Stimulated activated effector memory CD8-positive, alpha-beta T cell treated with anti-CD3 and anti-CD28 coated beads, Interleukin-12 subunit alpha, Interleukin-12 subunit beta, amount 100 ng/mL, for 72 hours (primary cell): ENCODE data around the gene SMCO2.

Experiments used
- ATAC-seq: fragments of 150-1000 bp; cut with Tn5 transposase; 2 replicates; pipeline ENCODE4 v1.10.0; 2021
- DNase-seq, 2 donors: peaks; one replicate each; pipeline ENCODE4 v3.0.0; 2021 to 2022; ENCODE audit warnings: low spot score in 2 of 2
- H3K27ac Mint-ChIP-seq: one replicate; pipeline ENCODE4 v1.8.0; 2022; ENCODE audit warnings: mild to moderate bottlenecking, mixed read lengths
- H3K36me3 Mint-ChIP-seq: one replicate; pipeline ENCODE4 v1.8.0; 2022; ENCODE audit warnings: mild to moderate bottlenecking, mixed read lengths
- H3K4me1 Mint-ChIP-seq: one replicate; pipeline ENCODE4 v1.8.0; 2022; ENCODE audit warnings: mixed read lengths
- H3K4me3 Mint-ChIP-seq: one replicate; pipeline ENCODE4 v1.8.0; 2022; ENCODE audit warnings: mild to moderate bottlenecking, mixed read lengths
- H3K9me3 Mint-ChIP-seq: one replicate; pipeline ENCODE4 v1.8.0; 2022; ENCODE audit warnings: mixed read lengths

SMCO2 gene

DNA sequence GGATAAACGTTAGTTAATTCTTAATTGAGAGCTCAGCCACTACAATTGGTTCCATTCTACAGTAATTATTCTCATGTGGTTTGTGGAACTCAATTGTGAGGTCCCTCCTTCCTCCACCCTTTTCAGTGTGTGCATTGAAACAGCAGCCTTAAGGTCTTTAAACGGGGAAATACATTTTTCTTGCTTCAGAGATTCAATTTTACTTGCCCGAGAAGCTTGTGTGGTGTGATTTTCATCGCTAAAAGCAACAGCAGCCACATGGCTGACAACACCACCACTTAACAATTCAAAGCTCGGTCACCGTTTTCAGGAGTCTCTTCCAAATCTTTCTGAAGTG lies 76.7 kb downstream of the SMCO2 start:
- H3K27ac Mint-ChIP-seq, result peak overlapping the region; percentile 89
- no peaks in the 10 kb centered on the region for H3K36me3 Mint-ChIP-seq
- no peak for DNase-seq
- peak overlapping the region; percentile 91 for H3K4me3 Mint-ChIP-seq
- no peaks in the 10 kb centered on the region for H3K9me3 Mint-ChIP-seq
- peak; percentile 1 for ATAC-seq
- H3K4me1 Mint-ChIP-seq, result peaks cover 19% of the 10 kb centered on the region

DNA sequence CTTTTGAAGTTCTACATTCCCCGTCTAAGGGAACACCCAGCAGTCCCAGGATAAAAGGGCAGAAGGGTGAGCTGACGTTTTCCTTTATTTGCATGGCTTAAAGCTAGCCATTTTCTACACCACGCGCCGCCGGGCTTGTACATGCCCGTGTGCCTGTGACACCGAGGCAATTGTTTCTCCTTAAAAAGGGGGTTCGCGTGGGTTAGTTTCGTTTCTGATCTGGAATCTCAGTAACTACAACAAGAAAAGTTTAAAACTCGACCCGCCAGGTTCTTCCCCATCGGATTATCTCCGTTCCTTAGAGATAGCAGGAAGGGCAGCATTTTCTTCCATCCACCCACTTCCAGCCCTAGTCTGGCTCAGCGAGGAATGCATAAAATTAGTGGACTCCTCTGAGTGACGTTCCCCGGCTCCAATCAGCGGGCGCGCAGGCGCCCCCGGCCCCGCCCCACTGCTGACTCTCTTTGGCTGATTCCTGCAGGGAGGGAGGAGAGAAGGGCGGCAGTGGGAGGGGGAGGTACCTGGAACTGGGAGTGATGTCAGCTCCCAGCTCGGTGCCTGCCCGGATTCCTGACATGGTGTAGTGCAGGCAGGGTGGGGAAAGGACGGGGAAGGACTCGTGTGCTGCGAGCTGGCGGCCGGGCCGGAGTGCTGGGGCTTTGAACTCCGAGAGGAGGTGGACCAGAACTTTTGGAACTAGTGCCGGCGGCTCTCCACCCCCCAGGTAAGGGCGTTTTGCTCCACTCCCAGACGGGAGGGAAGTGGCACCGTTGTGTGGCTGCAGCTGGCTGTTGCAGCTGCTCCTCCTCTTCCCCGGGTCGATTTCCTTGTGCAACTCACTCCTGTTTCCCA lies 77.3 kb downstream of the SMCO2 start, which contains the start of gene PPFIBP1:
PPFIBP1 (plus strand) TSS at position 565 of the 852 bp plus-strand sequence. CDS start 109,191 bp downstream, outside the sequence.
- H3K27ac Mint-ChIP-seq, result peak within 1 kb of the TSS; percentile 89
- no peaks in the 10 kb centered on the region for H3K9me3 Mint-ChIP-seq
- DNase-seq, result peak; percentile 77 to 92
- H3K4me1 Mint-ChIP-seq, result peaks cover 19% of the 10 kb centered on the region
- no peaks in the 10 kb centered on the region for H3K36me3 Mint-ChIP-seq
- ATAC-seq, result peak; percentile 98
- H3K4me3 Mint-ChIP-seq, result peak within 1 kb of the TSS; percentile 91

DNA sequence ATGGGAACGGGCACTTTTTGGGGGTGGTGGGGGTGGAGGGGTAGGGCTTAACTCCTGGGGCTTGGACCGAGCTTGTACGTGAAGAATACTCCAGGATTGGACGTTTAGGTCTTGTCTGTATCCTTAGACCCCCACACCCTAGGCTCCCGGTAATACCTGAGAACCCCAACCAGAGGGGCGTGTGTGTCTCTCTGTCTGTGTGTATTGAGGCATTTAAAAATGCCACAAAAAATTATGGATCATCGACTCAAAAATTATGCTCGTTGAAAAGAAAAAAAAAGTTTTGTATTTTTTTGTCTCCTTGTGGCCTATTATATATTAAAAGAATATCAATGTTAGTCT lies 77.9 kb downstream of the SMCO2 start:
- DNase-seq (no peak), ATAC-seq (no peak)
- Mint-ChIP-seq H3K27ac (no peak overlapping the region), H3K36me3 (no peaks in the 10 kb centered on the region), H3K4me1 (peaks cover 19% of the 10 kb centered on the region), H3K4me3 (peak overlapping the region; percentile 91), H3K9me3 (no peaks in the 10 kb centered on the region)

DNA sequence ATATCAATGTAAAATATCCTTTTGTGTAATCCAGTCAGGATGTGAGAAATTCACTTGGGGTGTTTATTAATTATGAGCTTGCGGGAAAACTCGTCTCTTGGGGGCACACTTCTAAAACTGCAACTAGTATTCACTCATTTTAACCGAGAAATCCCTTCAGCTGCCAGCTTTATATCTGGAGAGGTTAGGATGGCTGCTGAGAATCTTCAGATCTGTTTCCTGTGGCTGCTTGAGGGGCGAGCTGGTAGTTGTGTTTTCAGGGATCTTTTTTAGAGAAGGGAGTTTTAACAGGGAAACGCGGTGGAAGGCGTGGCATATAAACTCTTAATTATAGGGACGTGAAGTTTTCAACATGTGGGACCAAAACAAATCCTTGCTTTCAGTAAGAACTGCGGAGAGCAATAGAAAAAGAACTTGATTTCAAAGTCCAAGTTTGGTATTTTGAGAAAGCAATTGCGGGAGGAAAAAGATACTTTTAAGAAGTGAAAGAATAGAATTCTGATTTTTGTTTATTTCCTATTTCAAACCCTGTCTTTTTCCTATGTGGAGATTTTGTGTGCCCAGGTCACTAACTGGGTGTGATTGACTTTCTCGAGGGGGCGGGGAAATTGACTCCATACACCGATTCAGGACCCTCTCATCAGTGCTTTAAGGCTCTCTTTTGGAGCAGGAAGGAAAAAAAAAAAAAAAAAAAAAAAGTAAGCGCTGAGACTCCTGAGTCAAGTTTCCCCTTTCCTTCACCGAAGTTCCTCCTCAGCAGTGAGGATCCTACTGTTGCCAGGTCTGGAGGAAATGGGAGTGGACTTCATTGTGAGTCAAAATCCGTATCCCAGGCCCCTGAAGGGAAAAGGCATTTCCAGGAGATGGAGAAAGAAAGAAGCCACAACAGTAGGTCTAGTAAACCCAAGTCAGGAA lies 78.6 kb downstream of the SMCO2 start:
- peaks cover 19% of the 10 kb centered on the region for H3K4me1 Mint-ChIP-seq
- H3K36me3 Mint-ChIP-seq, result no peaks in the 10 kb centered on the region
- peak overlapping the region; percentile 91 for H3K4me3 Mint-ChIP-seq
- no peak overlapping the region for H3K27ac Mint-ChIP-seq
- H3K9me3 Mint-ChIP-seq, result no peaks in the 10 kb centered on the region
- no peak for ATAC-seq
- DNase-seq, result no peak

DNA sequence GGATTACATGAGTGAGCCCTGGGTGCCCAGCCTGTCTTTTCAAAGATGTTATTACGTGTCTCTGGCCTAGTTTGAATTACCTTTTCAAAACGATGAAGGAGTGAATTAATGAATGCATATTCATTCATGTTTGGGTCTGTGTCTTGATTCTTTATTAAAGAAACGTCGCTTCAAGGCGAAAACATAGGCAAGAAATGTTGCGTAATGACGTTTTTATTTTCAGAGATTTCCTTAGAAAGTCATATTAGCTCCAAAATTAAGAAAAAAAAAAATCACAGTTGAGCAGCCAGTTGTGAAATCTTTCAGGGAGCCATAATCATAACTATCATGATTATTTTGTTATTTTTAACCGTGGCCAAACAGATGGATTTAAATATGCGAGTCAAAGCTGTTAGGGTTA lies 81.0 kb downstream of the SMCO2 start:
- no peaks in the 10 kb centered on the region for H3K9me3 Mint-ChIP-seq
- H3K4me3 Mint-ChIP-seq, result no peak overlapping the region
- DNase-seq (no peak), ATAC-seq (no peak)
- H3K27ac Mint-ChIP-seq, result no peak overlapping the region
- no peaks in the 10 kb centered on the region for H3K36me3 Mint-ChIP-seq
- H3K4me1 Mint-ChIP-seq, result peaks cover 19% of the 10 kb centered on the region

DNA sequence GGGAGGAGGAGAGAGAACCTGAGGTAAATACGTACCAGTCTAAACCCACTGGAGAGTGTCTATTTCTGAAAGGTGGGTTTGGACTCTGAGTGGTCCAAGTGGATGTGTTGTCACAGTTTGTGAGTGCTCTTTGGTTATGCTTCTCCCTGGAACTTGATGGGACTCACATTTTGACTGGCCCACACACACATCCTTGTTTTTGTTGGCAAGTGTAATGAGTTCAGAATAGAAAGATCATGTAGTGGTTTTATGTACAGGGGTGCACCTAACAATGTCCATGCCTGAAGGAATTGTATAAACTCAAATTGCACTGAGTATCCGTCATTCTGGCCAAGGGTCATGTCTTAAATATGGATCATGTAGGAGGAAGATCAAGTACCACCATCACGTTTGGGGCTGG lies 82.3 kb downstream of the SMCO2 start:
- H3K36me3 Mint-ChIP-seq, result no peaks in the 10 kb centered on the region
- peaks cover 17% of the 10 kb centered on the region for H3K4me1 Mint-ChIP-seq
- ATAC-seq (no peak), DNase-seq (no peak)
- no peaks in the 10 kb centered on the region for H3K9me3 Mint-ChIP-seq
- no peak overlapping the region for H3K27ac Mint-ChIP-seq
- no peak overlapping the region for H3K4me3 Mint-ChIP-seq

DNA sequence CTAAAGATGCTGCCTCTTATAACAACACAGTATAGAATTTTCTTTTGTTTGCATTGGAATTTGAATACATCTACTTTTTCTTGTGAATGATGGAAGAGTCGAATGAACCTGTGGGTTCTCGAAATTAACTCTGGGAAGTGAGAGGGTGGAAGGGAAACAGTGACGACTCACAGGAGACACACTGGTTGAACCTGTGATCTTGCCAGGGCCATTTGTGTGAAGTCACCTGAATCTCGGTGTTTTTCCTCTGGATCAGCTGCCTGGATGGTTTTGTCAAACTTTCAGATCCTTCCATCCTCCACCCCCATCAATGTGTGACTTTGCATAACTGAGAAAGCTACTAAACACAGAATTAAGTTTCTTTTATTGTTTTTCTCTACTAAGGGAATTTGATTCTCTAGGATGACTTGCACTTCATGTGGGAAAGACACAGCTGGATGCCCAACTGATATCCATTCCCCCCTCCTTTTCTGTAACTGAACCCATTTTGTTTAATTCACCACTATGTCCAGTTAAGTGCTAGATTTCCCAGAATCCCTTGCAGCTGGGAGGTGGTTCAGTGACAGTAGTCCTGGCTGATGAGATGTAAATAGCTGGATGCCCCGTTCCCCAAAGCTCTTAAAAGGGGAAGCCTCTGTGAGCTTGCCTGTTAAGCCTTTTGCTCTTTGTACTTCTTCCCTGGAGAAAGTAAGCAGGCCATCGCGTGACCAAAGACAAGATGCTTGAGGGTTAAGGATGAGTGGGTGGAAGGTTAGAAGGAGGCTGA lies 83.8 kb downstream of the SMCO2 start:
- Mint-ChIP-seq H3K9me3 (no peaks in the 10 kb centered on the region), H3K4me3 (no peak overlapping the region), H3K27ac (no peak overlapping the region), H3K4me1 (peaks cover 17% of the 10 kb centered on the region), H3K36me3 (no peaks in the 10 kb centered on the region)
- DNase-seq, result no peak
- no peak for ATAC-seq

DNA sequence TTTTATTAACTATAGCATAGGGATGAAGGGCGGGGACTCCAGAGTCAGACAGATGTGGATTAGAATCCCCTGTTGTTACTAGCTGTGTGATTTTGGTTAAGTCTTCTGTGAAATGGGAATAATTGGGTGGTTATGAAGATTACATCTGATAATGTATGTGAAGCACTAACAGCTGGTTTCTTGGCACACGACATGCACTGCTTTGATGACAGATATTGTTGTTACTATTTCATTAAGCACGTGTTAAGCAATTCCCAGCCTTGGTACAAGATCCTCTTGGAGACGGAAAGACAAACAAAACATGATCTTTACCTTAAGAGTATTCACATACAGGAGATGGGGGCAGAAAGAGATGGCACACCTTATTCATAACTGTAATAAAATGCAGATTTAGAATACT lies 85.4 kb downstream of the SMCO2 start:
- no peak for DNase-seq
- Mint-ChIP-seq H3K27ac (no peak overlapping the region), H3K4me1 (peaks cover 17% of the 10 kb centered on the region), H3K9me3 (no peaks in the 10 kb centered on the region), H3K36me3 (no peaks in the 10 kb centered on the region), H3K4me3 (no peak overlapping the region)
- ATAC-seq, result no peak

DNA sequence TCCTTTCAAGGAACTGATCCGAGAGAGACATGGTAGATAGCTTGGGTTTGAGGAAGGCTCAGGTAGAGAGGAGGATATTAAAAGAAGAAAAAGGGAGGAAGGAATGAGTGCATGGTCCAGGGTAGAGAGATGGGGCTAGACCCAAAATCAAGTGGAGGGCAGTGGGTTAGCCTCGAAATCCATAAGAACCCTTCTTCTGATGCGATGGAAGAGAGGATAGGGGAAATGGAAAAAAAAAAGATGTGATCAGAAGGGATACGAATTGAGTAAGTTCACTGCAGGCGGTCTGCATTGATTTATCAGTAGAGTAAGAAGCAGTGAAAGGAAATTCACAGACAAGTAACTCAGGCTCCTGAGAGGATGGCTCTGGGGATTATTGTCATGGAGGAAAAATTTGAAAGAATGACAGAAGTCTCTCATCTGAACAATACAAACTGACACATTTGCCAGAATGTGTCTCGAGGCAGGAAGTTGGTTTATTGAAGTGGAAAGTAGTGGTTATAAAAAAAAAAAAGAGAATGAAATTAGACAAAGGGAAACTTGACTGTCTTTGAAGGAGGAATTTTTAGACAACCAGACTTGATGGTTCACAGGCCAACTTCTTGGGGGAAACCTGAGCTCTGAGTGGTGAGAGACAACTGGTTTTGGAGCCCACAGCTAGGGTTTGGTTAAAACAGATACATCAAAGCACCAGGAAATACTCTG lies 87.7 kb downstream of the SMCO2 start:
- H3K9me3 Mint-ChIP-seq, result no peaks in the 10 kb centered on the region
- H3K36me3 Mint-ChIP-seq, result no peaks in the 10 kb centered on the region
- no peak overlapping the region for H3K27ac Mint-ChIP-seq
- no peak overlapping the region for H3K4me3 Mint-ChIP-seq
- DNase-seq (no peak), ATAC-seq (peak; percentile 81)
- H3K4me1 Mint-ChIP-seq, result peaks cover 17% of the 10 kb centered on the region

DNA sequence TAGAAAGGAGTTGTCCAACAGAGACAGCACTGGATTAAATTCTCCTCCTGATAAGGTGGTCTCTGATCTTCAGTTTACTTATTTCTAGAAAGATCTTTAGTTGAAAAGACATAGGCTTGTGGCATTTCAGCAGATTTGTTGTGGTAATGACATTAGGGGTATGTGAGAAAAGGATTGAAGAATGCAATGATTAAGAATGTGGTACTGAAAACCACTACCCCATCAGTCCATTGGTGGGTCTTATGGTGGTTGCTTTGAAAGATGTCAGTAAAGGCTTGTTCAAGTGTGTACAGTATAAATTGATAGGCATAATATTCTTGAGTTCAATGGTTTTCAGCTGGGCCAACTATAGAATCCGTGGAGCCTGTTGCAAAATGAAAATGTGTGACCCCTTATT lies 88.2 kb downstream of the SMCO2 start:
- Mint-ChIP-seq H3K4me3 (no peak overlapping the region), H3K4me1 (peaks cover 17% of the 10 kb centered on the region), H3K9me3 (no peaks in the 10 kb centered on the region), H3K36me3 (no peaks in the 10 kb centered on the region), H3K27ac (no peak overlapping the region)
- DNase-seq, result no peak
- peak; percentile 80 for ATAC-seq

DNA sequence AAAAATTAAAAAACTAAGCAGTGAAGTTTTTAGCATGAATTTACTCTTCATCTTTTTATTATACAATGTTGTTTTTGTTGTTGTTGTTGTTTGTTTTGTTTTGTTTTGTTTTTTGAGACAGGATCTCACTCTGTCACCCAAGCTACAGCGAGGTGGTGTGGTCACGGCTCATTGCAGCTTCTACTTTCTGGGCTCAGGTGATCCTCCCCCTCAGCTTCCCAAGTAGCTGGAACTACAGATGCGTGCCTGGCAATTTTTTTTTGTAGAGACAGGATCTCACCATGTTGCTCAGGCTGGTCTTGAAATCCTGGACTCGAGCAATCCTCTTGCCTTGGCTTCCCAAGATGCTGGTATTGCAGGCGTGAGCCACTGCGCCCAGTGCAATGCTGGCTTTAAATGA lies 88.8 kb downstream of the SMCO2 start:
- peaks cover 17% of the 10 kb centered on the region for H3K4me1 Mint-ChIP-seq
- no peaks in the 10 kb centered on the region for H3K9me3 Mint-ChIP-seq
- H3K27ac Mint-ChIP-seq, result no peak overlapping the region

DNA sequence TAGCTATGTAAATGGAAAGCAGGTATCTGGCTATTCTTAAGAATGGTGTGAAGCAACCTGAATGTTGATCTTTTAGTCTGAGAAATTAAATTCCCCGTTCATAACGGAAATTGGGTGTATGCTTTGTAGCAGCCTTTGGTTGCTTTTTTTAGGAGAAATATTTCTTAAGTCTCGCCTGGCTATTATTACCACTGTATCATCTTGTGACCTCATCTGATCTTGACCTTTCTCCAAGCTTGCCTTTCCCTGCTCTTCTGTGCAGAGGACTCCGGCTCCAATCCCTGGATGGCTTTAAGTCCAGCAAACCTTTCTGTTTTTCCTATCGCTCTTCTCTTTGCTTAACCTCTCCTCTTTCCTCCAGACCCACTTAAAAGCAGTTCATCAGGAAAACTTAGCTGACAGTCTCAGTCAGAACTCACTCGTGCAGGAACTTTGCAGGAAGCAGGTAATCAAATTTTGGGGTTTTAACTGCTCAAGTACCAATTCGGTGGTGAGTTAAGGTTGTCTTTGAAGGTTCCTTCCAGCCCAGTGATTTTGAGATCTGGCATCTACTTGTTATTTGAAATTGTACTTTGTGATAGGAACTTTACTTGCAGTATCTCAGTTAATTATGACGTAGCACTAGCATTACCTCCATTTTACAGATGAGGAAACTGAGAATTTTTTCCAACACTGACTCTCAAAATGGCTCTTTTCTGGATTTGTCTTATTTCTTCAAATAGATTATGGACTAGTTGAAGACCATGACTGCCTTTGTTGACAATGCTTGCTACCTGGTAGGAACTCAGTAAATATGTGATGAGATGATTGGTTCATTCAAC lies 91.5 kb downstream of the SMCO2 start:
- Mint-ChIP-seq H3K9me3 (no peaks in the 10 kb centered on the region), H3K4me1 (peaks cover 17% of the 10 kb centered on the region), H3K27ac (no peak overlapping the region), H3K4me3 (no peak overlapping the region), H3K36me3 (no peaks in the 10 kb centered on the region)
- ATAC-seq (no peak), DNase-seq (no peak)

More for the DNA sequence above, 88.8 kb downstream of the SMCO2 start:
- Mint-ChIP-seq H3K4me3 (no peak overlapping the region), H3K36me3 (no peaks in the 10 kb centered on the region)
- ATAC-seq (no peak), DNase-seq (no peak)

DNA sequence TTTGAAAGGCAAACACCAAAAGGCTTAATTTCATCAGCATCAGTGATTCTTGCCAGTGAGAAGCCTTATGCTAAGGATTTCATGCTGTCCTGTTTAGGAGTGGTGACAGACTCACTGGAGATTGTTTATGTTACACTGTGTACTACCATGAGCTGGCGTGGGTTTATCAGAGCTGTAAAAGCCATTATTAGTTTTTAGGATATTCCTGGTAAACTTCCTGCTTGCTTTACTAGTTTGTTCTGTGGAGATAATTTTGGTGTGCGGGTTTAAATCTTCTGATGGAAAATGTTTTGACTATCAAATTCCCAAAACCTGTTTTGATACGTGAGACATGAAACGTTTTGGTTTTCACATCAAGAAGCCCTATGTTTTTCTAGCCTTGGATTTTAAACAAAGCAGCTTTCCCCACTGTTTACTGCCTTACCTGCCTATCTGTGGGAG lies 92.7 kb downstream of the SMCO2 start:
- Mint-ChIP-seq H3K27ac (no peak overlapping the region), H3K4me1 (peaks cover 8% of the 10 kb centered on the region), H3K36me3 (no peaks in the 10 kb centered on the region), H3K9me3 (no peaks in the 10 kb centered on the region), H3K4me3 (no peak overlapping the region)
- ATAC-seq, result no peak
- DNase-seq, result no peak
